Calu3 (cell line): ENCODE data around the gene CENPO. TPM values are rescaled to one million over a fixed set of nuclear protein-coding genes. Genes with fewer than 3 reads are reported as not detected.

Experiments
- BruUV-seq: library from RNA; stranded (reverse); fragments of 400-500 nt; replicated peaks from 2 replicates; lab custom pipeline; 2021; lab: Mats Ljungman, UMichigan
- CTCF ChIA-PET: fragments of 300-600 bp; sonication (Branson Sonifier 250); formaldehyde crosslinking; loops from one replicate; lab custom pipeline; 2022; ENCODE audit warnings: antibody characterized with exemption; lab: Charles Lee
- DNase-seq: peaks from one replicate; pipeline ENCODE4 v3.0.0; 2022
- H3K27ac Mint-ChIP-seq: one replicate; pipeline ENCODE4 v1.8.0; 2022; ENCODE audit warnings: mixed read lengths; ENCODE audit not compliant: unreplicated experiment
- H3K27me3 Mint-ChIP-seq: one replicate; pipeline ENCODE4 v1.8.0; 2022; ENCODE audit warnings: mixed read lengths; ENCODE audit not compliant: unreplicated experiment
- H3K36me3 Mint-ChIP-seq: one replicate; pipeline ENCODE4 v1.8.0; 2022; ENCODE audit warnings: mild to moderate bottlenecking, moderate library complexity, mixed read lengths; ENCODE audit not compliant: insufficient read depth, unreplicated experiment
- H3K4me1 Mint-ChIP-seq: one replicate; pipeline ENCODE4 v1.8.0; 2022; ENCODE audit warnings: mild to moderate bottlenecking, low read depth, mixed read lengths; ENCODE audit not compliant: unreplicated experiment
- H3K4me3 Mint-ChIP-seq: one replicate; pipeline ENCODE4 v1.8.0; 2022; ENCODE audit warnings: mild to moderate bottlenecking, low read depth, moderate library complexity, mixed read lengths; ENCODE audit not compliant: unreplicated experiment
- H3K9me3 Mint-ChIP-seq: one replicate; pipeline ENCODE4 v1.8.0; 2022; ENCODE audit warnings: low read depth, mixed read lengths; ENCODE audit not compliant: unreplicated experiment
- CTCF ChIP-seq: fragments of 200-600 bp; IDR thresholded peaks from one replicate; pipeline ENCODE4 v1.8.0; 2022; ENCODE audit warnings: antibody characterized with exemption; ENCODE audit not compliant: unreplicated experiment
- intact Hi-C: fragments of 100-400 bp; cut with micrococcal nuclease; formaldehyde crosslinking; loops from one replicate; pipeline ENCODE4 v1.10.0; 2022; ENCODE audit not compliant: unreplicated experiment
- total RNA-seq: library from RNA; stranded (reverse); gene quantifications from 2 replicates; pipeline ENCODE4 v1.2.3, GENCODE V29; 2022

CENPO gene
- total RNA-seq, 1 experiment from 2014 or later = 43.1 TPM

DNA sequence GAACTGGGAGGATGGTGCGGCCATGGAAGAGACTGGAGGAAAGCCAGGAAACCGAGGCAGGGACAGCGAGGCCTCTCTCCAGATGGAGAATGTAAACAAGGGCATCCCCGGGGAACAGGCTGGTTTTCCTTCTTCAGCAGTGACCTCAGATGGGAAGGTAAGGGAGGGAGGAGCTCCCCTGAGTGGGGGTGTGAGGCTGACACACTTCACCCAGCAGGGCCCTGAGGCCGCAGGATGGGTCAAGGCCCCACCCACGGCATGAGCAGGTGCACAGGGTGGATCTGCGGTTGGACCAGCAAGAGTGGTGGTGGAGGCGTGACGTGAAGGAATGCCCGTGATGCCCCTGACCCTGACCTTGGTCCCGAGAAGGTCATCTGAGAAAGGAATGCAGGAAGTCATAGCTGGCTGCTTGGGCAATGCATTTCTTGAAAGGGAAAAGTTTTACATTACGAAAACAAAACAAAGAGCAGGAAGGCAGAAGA lies 78.7 kb downstream of the CENPO start:
- CTCF ChIA-PET = no interaction called here
- Mint-ChIP-seq H3K27ac (no peak overlapping the region), H3K4me3 (no peak overlapping the region), H3K9me3 (no peaks in the 10 kb centered on the region), H3K36me3 (no peaks in the 10 kb centered on the region), H3K27me3 (no peaks in the 10 kb centered on the region), H3K4me1 (no peaks in the 10 kb centered on the region)
- TF ChIP-seq CTCF = no peak
- intact Hi-C loops = no loop called here
- no TSS peak for BruUV-seq
- DNase-seq = no peak

Other genes with a start within 250 kb of the CENPO start
- 22.3 and 23.8 TPM in 2 replicates for gene PTRHD1, start within 50 bp of the CENPO start, total RNA-seq
- 57.6 and 63.7 TPM in 2 replicates for gene ADCY3, start 126.8 kb downstream of the CENPO start, total RNA-seq
- 4.6 and 4.9 TPM in 2 replicates for gene DNAJC27, start 178.5 kb downstream of the CENPO start, total RNA-seq
- 0.10 and 0.17 TPM in 2 replicates for gene EFR3B, start 248.7 kb downstream of the CENPO start, total RNA-seq